KG1 (cell line): ENCODE measurements around the gene LRRC38.
"Not testable (repeated sequence)": the region's sequence is repeated elsewhere in the genome, so short reads cannot be mapped to it uniquely, and the experiment has no call there.

Experiments used
- DNase-seq: peaks from one replicate; lab custom pipeline; 2025; lab: John Stamatoyannopoulos, UW

Gene LRRC38, protein sequence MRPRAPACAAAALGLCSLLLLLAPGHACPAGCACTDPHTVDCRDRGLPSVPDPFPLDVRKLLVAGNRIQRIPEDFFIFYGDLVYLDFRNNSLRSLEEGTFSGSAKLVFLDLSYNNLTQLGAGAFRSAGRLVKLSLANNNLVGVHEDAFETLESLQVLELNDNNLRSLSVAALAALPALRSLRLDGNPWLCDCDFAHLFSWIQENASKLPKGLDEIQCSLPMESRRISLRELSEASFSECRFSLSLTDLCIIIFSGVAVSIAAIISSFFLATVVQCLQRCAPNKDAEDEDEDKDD

DNA sequence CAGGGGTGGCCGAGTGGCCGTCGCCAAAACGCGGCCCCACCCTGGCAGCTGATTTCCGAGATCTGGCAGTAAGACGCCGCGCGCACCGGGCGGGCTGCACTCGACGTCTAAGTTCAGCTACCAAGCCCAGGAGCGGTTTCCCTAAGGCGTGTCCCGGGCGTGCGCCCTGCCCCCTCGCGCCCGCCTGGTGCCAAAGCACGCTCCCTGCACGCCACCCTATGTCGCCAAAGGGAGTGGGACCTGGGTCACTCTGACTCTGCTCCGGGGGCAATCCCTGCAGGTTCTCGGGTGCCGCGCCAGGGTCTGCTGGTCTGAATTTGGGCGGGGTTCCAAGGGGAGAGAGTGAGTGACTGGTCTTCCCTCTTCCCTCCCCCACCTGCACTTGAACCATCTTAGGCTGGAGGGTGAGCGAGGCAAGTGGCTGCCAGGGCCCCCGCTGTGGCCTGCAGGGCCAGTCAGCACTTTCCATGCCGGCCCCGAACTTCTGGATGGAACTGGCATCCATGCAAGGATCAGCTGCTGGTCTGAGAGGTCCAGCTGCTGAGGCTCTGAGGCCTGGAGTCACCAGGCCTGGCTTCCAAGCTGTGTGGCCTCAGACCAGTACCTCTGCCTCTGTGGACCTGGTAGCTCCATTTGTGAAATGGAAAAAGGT is at the start of gene LRRC38:
LRRC38 (minus strand) TSS at position 109 of the 652 bp plus-strand sequence. CDS start 410 bp downstream, outside the sequence.
- no peak for DNase-seq

DNA sequence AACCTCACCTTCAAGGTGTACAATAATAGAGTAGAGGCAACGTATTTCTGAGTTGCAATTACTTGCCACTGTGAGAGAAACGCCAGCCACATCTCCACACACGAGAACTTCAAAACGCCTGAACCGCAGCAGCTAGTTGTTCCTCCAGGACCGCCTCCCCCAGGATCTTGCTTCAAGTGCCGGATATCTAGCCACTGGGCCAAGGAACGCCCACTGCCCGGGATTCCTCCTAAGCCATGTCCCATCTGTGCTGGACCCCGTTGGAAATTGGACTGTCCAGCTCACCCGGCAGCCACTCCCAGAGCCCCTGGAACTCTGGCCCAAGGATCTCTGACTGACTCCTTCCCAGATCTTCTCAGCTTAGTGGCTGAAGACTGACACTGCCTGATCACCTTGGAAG is 49.2 kb upstream of the LRRC38 start:
- not testable (repeated sequence) for DNase-seq

DNA sequence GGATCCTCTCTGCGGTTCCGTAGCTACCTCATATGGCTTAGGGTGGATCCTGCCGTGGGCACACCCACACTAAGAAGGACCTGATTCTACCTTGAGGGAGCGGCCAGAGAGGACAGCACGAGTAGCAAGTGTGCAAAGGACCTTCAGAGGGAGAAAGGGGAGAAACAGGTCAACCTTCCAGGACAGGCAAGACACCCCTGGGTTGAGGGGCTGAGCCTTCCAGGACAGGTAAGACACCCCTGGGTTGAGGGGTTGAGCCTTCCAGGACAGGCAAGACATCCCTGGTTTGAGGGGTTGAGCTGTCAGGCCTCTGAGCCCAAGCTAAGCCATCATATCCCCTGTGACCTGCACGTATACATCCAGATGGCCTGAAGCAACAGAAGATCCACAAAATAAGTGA is 46.7 kb upstream of the LRRC38 start:
- no peak for DNase-seq

DNA sequence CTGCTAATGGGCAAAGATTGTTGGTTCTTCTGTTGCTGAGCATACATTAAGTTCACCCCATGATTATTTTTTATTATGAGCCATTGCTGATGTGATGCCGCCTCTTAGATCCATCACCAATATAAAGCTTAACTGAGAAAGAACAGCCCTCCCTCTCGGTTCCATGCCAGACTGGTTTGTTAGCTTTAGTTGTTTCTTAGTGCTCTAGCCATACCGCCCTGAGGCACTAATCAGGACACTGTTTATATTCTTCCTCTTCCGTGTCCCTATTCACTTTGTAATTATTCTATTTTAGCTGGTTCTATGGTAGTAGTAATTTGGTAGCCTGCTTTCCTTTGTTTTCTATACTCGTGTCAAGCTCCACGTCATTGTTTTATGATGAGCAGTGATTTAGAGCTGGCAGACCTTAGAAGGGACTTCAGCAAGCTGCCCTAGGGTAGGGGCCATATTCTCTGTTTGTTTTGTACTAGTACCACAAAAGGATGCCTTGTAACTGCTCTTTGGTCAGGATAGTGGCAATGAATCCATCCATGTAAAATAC is 42.5 kb upstream of the LRRC38 start:
- DNase-seq: no peak

DNA sequence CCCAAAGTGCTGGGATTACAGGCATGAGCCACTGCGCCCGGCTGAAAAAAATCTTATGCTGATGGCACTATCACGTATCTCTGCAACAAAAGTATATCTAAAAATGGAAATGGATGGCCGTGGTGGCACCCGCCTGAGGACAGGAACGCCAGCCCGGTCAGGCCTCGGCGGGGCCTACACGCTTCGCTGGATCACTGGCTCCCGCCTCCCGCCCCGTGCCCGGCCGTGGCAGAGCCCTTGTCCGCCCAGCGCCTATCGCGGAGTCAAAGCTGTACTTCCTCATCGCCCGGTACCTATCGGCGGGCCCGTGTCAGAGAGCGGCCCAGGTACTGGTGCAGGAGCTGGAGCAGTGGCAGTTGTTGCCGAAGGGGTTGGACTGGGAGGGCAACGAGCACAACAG is 41.0 kb upstream of the LRRC38 start:
- DNase-seq: no peak

DNA sequence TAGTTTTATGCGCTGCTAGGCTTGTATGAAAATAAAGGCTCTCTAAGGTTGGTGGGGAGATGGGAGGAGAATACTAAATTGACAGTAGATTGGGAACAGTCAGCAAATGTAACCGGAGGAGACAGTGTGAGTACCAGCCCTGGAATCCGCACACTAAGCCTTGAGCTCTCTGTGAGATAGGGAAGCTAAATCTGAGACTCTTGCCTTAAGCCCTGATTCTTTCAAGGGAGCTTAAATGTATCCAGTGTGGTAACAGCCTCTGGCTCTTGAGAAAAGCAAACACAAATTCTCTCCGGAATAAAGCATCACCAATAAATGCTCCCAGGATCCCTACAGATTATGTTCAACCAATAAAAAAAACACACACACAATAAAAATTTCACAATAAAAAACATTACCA is 36.9 kb upstream of the LRRC38 start:
- no peak for DNase-seq

DNA sequence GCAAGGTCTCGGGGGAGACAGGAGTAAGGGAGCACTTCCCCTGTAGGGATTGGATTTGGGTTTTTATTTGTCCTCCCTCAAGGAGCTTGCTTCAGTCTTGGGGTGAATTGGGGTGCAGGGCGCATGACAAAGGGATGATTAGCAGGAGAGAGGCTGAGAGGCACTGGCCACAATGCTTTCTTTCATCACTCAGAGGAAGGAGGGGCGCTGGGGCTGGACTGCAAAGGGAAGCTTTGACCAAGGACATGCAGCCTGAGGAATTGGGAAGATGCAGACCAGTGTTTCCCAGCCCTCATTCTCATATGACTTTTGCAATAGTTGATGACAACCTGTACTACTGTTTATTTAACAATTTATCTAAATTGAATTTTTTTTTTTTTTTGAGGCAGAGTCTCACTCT is 35.7 kb upstream of the LRRC38 start:
- no peak for DNase-seq

DNA sequence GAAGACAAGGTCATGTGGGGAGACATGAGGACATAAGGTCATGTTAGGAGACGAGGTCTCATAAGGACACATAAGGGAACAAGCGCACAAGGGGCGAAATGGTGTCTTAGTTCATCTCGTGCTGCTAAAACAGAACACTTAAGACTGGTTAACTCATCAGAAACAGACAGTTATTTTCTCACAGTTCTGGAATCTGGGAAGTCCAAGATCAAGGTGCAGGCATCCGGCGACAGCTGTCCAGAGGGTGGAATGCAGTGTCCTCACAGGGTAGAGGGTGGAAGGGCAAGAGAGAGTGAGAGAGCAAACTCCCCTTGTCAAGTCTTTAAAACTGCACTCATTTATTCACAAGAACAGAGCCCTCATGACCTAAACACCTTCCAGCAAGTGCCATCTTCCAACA is 35.2 kb upstream of the LRRC38 start:
- no peak for DNase-seq

DNA sequence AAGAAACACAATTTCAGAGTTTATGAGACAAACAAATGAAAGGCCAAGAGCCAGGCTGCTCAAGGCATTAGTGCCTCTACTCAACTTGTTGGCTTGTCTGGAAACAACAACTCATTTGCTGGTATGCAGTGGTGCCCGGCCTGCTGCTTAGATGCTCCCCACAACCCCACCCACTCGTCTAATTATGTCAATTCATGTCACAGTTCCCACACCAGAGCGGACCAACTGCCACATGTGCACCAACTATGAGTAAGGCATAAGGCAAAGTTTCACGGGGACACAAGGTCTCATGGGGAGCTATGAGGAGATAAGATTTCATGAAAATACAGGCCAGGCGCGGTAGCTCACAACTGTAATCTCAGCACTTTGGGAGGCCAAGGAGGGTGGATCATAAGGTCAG is 34.5 kb upstream of the LRRC38 start:
- no peak for DNase-seq

DNA sequence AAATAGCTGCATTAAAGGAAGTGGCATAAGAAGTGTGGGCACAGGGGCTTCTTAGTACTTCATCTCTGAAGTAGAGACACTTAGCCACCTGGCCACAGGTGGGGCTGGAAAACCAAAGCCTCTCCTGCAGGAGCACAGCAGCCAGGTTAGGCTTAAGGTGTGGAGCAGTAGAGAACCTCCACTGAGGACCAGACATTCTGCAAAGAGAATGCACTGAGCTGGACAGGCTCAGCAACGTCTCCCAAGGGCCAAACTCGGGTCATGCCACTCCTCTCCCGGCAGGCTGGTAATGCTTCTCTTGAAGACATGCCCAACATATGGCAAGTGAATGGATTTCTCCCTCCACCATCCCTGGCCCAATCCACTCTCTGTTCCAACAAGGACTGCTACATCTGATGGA is 33.0 kb upstream of the LRRC38 start:
- no peak for DNase-seq

DNA sequence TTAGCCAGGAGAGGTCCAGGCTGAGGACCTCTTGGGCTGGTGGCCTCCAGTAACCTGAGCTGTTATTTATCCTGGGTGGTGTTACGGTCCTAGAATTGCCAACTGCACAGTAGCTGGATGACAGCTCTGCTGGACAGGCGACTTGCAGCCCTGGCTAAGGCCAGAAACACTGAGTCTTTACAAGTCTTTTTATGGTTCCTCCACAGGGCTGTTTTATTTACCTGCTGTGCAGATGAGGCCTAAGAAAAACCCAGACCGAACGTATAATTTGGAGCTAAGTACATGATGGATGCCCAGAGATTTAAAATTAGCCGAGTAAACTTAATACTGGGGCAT is 30.4 kb upstream of the LRRC38 start:
- DNase-seq: no peak

DNA sequence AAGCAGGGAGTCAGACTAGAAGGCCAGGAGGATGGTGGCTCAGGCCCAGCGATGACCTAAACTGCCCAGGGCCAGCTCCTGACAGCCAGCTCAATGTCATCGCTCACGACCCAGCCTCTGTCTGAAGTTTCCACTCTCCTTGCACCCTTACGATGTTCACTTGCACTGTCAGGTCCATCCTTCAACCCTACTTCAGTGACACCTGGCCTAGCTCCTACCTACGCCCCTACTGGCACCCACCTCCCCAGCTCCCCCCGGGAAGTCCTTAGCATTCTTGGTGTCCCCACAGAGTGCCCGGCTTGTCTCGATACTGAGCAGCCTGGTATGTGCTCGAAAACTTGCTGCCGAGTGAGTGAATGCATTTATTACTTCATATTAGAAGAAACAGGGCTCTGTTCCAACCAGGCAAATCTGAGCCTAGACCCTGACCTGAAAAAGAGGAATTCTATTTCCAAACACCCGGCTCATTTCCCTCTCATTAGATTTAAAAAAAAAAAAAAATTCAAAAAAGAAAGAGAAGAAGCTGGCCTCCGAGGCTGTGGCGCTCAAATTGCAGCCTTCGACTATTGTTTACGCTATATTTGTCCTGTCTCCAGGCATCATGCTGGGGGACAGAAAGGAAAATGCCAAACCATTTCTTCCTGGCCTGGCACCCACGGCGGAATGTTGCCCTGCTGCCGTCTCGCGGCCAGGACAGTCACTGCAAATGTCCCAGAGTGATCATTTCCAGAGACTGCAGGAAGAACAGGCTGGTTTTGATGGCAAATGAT is 29.8 kb upstream of the LRRC38 start:
- no peak for DNase-seq

DNA sequence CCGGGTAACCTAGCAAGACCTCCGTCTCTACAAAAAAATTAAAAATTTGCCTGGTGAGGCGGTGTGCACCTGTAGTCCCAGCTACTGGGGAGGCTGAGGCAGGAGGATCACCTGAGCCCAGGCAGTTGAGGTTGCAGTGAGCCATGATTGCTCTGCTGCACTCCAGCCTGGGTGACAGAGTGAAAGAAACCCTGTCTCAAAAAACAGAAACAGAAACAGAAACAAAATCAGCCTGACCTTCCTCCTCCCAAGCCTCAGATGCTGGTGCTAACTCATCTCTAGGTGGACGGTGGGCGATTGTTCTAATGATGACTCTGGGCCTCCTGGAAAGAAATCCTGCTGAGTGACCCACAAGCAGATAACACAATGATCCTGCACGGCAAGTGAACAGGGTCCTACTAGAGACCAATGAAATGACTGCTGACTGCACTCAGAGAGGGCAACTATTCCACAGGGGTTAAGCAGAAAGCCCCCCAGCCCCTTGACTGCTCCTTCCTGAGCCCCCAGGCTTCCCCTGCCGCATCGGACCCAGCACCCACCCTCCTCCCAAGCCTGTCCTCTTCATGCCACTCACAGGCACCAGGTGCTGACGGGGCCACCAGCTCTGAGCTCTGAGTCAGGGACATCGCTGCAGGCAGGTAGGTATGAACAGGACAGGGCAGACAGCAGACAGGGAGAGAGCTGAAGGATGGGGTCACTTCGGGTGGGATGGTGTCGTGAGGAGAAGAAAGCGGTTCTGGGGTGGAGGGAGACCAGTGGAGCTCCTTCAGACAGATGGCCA is 27.8 kb upstream of the LRRC38 start:
- DNase-seq: no peak

DNA sequence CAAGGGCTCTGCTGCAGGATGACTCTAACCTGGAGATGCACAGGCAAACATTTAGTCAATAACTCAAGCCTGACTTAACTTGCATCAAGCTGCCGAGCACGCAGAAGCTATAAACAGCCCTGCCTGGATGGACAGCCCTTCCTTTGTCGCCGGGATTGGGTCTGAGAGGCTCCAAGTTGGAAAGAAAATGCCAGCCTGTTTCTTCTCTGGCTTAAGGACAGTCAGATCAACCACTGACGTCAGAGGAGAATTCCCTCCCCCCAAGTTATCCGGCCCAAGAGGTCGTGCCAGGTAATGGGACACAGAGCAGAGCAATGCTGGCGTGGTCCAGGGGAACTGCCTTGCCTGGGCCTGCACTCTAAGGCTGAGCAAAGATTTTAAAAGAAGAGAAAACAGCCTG is 27.1 kb upstream of the LRRC38 start:
- DNase-seq: no peak

DNA sequence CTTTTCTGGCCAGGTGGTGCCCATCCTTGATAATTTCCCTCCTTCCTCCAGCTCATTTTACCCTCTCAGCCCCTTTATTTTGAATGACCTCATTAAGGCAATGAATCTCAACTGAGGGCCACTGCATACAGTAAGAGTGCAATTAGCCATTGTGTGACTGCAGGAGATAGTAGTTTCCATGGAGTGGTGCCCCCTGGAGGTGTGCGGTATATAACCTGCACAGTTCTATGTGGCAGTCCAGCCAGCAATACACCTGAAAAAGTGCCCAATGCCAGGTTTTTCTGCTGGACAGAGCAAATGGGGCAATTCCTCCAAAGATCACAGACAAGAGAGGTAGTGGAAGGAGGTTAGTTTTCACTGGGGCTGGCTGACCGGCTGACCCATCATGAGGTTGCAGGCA is 25.9 kb upstream of the LRRC38 start:
- DNase-seq: no peak

DNA sequence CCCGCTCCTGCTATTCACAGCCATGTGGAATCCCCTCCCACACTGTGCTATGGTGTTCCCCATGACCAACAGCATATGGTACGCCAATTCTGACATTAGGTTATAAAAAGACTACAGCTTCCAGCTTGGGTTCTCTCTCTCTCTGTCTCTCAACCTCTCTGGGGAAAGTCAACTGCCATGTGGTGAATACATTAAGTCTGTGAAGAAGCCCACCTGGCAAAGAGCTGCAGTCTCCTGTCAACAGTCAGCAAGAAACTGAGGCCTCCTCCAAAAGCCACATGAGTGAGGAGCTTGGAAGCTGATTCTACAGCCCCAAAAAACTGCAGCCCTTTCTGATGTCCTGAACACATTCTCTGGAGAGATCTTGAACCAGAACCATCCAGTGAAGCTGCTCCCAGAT is 25.0 kb upstream of the LRRC38 start:
- DNase-seq: no peak

DNA sequence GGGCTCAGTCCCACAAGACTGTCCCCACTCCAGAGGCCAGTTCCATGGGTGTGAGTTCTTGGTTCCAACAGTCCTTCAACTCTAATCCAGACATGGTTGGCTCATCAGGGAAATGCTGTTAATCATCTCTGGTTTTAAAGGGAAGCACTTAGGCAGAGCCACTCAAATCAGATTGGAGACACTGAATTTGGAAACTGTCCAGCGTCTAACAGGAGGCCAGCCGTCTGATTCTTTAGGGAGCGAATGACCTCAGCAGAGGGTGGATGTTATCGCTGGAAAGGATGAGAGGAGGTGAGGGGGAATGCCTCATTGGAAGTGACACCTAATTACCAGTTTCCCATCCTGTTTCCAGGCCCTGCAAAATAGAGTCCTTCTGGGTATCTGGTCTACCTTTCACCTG is 22.8 kb upstream of the LRRC38 start:
- DNase-seq: no peak

DNA sequence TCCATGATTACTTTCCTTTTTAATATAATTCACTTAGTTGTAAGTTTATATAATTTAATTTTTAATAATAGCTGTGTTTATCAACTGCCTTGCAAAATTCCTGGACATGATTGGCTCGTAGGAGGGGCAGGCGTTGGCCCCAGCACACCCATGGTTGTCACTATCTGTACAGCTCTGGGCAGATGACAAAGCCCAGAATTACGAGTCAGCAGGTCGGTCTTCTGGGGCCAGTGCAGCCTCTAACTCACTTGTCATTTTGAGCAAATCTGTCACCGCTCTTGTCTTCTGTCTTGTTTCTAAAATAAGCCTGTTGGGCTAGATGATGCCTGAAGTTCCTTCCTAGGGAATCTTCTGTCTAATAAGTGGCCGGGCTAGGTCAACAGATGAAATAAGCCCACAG is 21.4 kb upstream of the LRRC38 start:
- DNase-seq: no peak

DNA sequence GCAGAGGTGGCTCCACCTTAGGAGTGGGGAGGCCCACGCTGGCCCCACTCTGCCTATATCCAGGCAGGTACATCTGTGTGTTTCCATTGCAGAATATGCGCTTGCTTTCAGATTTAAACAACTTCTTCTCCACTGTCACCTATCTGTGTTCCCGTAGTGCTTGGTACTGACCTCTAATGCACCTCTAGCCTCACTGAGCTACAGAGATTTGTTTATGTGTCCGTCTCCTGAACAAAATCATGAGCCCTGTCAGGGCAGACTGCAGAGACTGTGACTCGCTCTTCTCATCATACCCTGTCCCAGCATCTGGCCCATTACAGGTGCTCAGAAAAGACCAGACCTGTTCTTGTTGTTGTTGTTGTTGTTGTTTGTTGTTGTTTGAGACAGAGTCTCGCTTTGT is 14.5 kb upstream of the LRRC38 start:
- no peak for DNase-seq

DNA sequence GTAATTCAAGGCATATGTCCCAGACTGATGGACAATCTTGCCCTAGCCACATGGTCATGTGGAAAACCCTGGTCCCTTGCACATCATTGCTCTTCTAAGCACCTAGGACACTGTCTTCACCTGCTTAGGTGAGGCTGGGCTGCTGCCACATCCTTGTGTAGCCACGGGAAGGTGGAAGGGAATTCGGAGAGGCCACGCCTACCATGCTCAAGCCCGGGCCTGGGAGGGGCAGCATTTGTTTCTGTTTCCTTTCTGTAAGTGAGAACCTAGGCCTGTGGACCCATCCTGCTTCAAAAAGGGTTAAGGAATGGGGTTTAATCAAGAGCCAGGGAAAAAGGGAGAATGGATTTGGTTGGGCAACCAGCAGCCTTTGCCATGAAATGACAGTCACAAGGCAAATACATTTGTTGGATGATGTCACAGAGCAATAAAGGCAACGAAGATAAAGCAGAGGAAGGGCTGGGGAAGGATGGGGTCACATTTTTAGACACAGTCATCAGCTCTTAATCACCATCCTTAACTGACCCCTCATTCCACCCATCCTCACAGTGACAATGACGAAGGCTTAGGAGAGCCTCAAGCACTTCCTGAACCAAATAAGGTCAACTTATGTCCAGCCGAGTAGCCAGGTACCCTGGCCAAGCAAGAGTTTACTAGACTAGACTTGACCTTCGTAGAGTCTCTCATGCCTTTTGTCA is 10.1 kb upstream of the LRRC38 start:
- DNase-seq: no peak

DNA sequence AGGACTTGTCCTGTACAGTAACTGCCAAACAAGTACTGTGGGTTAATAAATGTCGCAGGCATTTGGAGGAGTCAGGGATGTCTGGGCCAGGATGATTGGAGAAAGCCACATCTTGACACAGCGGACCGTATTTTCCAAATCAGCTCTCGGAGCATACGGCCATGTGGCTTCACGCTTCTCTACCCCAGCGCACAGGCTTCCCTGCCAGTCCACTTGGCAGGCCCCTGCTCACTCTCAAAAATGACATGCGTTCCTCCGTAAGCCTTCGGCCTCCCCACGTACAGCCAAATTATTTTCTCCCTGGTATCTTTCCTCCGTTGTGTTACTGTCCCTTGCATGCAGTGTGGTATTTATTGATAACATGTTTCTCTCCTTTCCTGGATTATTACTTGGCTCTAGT is 7.2 kb upstream of the LRRC38 start:
- no peak for DNase-seq
